Left forelimb (tissue), 1 donor: ENCODE results near the gene NME8.
"Not testable (repeated sequence)": the region's sequence is repeated elsewhere in the genome, so short reads cannot be mapped to it uniquely, and the experiment has no call there.

Experiments used
- DNase-seq: peaks from one replicate; pipeline ENCODE4 v3.0.0-alpha.2; 2018; ENCODE audit warnings: low spot score

Gene NME8, protein sequence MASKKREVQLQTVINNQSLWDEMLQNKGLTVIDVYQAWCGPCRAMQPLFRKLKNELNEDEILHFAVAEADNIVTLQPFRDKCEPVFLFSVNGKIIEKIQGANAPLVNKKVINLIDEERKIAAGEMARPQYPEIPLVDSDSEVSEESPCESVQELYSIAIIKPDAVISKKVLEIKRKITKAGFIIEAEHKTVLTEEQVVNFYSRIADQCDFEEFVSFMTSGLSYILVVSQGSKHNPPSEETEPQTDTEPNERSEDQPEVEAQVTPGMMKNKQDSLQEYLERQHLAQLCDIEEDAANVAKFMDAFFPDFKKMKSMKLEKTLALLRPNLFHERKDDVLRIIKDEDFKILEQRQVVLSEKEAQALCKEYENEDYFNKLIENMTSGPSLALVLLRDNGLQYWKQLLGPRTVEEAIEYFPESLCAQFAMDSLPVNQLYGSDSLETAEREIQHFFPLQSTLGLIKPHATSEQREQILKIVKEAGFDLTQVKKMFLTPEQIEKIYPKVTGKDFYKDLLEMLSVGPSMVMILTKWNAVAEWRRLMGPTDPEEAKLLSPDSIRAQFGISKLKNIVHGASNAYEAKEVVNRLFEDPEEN

DNA sequence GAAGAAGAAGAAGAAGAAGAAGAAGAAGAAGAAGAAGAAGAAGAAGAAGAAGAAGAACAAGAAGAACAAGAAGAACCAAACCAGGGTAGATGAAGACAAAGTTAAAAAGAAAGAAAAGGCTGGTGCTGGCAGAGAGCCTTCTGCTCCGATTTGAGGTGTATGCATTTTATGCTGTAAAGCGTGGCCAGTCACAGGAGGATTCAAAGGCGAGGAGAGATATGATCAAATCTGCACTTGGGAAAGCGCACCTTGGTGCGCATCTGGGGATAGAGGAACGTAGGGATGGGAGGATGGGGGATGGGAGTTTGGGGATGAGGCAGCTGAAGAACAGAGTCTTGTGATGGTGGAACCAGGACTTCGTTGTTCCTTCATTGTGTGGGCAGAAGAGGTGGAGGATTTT, at the start of gene NME8:
TSS of gene NME8 (plus strand) at position 301 of the 400 bp plus-strand sequence. CDS start 1,670 bp downstream, outside the sequence.
- no peak for DNase-seq

DNA sequence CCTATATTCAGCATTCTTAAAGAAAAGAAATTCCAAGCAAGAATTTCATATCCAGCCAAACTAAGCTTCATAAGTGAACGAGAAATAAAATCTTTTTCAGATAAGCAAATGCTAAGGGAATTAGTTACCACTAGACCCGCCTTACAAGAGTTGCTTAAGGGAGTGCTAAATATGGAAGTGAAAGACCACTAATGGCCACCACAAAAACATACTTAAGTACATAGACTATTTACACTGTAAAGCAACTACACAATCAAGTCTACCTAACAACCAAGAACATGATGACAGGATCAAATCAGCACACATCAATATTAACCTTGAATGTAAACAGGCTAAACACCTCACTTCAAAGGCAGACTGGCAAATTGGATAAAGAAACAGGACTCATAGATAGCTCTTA, 42.2 kb upstream of the NME8 start:
- no peak for DNase-seq

DNA sequence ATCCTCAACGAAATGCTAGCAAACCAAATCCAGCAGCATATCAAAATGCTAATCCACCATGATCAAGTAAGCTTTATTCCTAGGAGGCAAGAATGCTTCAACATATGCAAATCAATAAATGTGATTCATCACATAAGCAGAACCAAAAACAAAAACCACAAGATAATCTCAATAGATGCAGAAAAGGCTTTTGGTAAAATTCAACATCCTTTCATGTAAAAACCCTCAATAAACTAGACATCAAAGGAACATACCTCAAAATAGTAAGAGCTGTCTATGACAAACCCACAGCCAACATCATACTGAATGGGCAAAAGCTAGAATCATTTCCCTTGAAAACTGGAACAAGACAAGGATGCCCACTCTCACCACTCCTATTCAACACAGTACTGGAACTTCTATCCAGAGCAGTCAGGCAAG, 36.2 kb upstream of the NME8 start:
- not testable (repeated sequence) for DNase-seq

DNA sequence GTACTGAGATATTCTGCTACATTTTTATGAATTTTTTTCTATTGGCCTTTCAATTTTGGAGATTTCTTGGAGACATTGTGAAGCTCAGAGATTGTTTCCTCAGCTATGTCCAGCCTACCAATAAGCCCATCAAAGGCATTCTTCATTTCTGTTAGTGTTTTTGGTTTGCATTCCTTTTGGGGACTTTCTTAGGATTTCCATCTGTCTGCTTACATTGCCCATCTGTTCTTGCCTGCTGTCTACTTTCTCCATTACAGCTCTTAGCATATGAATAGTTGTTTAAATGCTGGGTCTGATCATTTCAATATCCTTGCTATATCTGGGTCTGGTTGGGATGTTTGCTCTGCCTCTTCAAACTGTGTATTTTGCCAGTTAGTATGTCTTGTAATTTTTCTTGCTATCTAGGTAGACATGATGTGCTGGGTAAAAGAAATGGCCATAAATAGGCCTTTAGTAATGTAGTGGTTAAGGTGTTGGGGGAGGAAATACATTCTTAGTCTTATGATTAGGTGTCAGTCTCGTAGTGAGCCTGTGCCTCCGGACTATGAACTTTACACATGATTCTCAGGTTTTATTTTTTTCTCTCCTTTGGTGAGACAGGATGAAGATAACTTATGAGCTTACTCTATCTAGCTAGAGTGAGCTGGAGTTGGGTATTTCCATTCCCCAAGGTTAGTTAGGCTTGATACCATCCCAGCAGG, 32.6 kb upstream of the NME8 start:
- DNase-seq, result no peak

DNA sequence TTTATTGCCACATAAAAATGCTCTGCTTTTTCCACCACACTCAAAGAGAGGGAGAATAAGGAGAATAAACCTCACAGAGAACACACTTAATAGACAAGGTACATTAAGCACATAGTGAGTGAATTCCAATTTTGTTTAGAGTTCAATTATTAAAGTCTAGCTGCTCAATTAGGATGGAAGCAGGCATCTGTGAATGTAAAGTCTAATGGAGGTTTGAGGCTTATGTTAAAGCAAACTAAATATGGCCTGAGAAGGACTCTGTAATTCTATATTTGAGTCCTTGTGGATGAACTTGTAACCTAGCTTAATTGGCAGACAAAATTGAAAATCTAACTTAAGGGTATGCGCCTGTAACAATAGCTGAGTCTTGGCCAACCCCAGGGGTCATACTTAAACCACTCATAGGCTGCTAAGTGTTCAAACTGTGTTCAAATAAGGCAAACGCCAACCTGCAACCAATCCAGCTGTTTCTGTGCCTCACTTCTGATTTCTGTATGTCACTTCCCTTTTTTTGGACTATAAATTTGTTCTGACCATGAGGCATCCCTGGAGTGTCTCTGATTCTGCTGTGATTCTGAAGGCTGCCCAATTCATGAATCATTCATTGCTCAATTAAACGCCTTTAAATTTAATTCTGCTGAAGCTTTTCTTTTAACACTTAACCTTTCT, 31.3 kb upstream of the NME8 start:
- DNase-seq, result no peak

DNA sequence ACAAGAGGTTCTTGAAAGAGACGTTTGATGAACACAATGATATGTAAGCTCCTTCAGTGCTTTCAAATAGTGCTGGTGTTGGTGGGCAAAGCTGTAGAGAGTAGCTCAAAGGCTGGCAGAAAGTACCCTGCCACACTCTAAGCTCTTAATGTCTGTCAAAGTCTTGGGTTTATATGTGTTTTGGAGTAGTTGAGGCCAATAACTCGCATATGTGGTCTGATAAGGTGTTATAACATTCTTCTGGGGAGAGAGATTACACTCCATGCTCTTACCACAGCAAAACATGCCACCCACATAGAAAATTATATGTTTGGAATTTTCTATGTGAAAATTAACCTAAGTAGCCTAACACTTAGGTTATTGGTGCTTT, 30.8 kb upstream of the NME8 start:
- DNase-seq, result no peak

DNA sequence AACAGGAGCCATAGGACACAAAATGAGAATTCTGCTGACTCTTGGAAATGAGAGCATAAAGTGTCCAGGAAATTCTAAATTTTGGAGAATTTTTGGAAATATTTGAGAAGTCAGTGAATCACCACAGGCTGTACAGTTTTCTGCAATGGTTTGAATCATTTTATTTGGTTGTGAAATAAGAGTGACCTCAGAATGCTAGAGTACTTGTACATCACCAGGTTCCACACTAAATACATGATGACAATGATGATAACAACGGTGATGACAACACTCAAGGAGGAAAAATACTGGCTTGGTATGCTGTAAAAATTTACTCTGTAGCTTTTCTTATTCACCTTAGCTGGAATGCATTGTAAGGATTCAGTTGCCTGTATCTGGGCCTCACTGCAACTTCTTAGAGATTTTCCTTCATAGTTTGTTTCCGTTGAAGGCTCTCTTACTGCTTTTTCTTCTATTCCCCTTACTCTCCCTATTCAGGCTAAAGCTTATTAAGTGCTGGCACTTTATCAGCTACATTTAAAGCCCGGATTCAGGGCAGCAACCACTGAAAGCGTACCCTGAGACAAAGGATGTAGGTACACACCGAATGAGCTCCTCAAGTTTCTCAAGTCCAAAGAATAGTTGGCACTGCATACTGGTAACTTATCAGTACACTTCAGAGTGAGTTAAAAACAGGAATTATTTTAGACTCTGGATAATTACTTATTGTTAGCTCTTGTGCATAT, 30.2 kb upstream of the NME8 start:
- DNase-seq, result no peak

DNA sequence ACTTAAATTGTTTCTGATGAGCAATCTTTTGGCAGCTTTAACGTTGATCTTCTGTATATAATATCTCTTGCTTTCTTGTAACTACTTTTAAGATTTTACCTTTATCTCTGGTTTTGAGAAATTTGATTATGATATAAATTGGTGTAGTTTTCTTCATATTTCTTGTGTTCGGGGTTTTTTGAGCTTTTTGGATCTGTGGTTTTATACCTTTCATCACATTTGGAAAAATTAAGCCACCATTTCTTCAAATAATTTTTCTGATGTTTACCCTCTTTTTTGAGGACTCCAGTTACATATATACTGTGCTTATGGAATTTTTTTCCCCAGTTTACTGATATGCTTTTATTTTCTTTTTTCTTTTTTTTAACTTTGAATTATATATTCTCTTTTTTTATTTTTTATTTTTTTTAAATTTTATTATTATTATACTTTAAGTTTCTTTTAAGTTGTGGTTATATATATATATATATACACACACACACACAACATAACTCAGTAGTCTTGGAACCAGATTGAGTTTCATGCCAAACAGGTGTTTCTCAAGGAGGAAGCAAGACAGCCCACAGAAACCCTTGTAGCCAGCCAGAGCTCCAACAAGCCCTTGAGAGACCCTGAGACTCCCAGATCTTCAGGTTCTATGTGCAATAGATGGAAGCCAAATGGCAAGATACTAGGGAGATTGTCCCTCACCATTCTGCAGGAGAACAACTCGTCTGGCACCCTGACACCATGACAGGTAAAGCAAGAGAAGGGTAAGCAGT, 27.5 kb upstream of the NME8 start:
- DNase-seq, result no peak

DNA sequence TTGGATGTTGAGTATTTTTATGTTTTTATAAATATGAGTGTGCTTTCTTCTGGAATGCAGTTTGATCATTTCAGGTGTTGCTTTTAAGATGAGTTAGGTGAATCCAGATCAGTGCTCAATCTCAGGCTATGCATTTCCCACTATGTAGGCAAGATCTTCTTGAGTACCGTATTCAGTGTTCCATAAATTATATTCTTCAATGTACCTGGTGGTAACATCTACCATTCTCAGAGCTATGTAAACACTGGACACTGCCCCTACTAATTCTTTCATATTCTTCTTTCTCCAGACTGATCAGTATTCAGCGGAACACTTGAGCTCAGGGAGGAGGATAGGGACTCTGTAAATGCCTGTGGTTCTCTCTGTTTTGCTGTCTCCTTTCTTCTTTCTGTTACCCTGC, 25.5 kb upstream of the NME8 start:
- no peak for DNase-seq

DNA sequence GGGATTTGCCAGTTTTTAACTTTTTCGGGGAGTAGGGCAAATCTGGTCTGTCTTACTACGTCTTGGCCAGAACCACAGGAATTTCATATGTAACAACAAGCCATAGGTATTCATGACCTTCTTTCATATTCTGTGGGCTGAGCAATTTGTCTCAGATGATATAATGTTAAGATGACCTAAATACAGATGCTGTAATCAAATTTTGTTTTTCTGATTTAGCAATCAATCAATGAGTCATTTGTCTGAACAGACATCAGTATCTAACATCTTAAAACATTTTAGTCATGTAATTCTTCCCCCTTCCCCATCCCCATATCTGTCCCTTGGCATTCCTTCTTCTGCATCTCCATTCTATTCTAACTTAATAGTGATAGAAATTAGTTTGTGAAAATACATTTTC, 24.8 kb upstream of the NME8 start:
- DNase-seq, result no peak

DNA sequence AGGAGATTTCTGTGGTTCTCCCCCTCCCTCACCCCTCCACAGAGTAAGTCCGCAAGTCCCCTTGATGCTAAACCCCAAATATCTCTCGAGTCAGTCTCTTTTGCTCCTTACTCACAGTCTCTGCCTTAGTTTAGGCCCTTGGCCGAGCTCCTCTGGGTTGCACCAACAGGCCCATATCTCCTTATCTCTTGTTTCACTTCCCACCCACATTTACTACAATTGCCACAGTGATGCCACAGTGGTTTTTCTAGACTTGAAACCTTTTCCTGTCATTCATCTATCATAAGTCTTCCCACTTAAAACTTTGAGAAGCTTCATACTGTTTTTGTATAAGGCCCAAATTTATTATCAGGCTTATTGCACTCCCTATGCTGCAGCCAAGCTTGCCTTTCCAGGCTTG, 23.4 kb upstream of the NME8 start:
- no peak for DNase-seq

DNA sequence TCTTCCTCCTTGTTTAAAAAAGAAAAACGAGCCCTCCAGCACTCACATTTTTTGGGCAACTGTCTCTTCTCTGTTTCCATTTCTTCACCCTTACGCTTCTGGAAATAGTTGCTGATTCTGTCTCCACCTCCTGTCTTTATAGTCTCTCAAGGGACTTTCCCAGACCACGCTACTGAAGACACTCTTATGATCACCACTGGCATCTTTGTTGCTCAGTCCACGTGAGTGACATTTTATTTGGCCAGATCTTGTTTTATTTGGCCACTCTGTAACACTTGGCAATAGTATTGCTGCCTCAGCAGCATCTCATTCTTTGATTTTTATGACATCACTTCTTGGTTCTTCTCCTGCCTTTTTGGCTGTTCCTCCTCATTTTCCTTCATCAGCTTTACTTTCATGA, 21.6 kb upstream of the NME8 start:
- DNase-seq, result no peak

DNA sequence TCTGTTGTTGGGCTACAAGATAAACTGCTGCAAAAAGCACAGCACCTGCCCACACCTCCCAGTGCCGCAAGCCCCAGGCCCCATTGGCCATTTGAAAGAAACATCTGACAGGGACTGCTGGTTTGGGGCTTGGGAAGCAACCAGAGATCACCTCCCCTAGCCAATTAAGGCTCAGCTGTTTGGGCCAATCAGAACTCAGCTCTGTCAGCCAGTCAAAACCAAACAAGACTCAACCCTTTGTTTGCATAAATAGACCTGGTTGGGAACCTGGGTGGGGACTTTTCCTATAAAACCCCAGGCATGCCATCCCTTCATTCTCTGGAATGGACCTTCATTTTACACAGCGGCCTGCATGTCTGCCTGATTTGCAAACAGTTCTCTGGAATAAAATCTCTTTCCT, 17.2 kb upstream of the NME8 start:
- no peak for DNase-seq

DNA sequence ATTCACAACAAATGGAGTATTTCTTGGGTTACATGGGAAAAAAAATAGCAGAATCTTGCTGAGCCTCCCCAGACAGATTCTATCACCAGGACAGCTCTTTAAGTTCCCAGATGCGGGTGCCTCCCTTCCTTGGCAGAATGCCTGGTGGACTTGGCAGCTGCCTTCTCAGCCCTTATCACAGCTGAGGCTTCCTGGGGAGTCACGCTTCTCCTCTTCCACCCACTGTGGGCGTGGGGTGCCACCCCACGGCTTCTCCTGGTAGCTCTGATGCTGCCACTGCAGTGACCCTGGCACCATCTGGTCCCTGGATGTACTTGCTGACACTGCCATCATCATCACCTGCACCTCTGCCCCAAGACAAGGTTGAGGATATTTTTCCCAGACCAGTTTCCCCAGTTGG, 16.2 kb upstream of the NME8 start:
- DNase-seq, result peak; percentile 76

DNA sequence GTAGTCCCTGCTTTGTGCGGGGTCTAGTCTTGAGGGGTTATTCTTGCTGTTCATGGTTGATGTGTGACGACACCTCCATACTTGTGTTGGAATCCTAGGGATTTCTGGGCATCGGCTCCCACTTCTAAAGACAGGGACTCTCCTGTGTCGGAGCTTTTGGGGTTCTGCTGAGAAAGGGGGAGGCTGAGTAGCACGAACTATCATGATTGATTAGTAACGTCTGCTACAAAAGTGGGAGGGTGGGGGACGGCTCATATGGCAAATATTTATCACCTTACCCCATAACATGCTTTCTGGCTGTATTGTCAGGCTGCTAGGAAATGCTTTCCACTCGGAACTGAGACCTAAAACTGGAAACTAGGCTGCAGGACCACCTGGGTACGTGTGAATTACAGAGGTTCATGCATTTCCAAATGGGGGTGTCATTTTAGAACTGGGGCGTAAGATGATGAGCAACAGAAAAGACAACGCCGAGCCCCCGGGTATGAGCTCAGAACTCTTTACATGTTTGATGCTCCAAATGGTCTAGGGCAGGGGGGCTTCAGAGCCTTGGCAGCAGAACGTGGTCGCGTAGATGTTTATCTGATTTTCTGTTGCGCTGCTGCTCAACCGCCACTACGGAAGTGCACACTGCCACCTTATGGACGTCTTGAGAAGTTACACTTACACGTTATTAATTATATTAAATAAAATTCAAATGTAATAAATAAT, 15.1 kb upstream of the NME8 start:
- no peak for DNase-seq

DNA sequence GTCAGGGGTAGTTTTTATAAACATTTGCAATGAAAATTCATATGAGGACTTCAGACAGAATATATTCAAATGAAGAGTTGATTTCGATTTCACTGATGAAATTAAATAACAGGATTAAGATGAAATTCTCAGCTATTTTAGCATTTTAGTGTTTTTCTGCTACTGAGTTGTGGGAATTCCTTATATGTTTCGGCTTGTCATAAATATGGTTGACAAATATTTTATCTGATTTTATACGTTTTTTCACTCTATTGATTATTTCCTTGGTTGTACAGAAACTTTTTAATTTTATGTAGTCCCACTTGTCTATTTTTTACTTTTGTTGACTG, 14.6 kb upstream of the NME8 start:
- no peak for DNase-seq

DNA sequence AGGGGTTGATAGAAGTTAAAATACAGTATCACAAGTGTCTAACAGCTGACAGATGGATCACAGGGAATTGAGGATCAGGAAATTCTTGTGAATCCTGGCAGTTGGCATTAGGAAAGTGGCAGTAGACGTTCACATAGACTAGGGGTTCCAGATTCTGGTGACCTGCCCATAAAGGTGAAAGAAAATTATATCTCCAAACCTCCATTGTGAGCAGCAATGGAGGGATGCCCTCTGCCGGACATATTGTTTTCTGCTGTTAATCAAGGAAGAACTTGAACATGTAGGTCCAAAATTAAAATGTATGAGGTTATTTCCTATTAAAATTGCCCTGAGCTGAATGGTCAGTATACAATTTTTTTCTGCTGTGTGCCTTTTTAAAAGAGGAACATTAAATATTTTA, 5.1 kb downstream of the NME8 start:
- DNase-seq, result no peak

DNA sequence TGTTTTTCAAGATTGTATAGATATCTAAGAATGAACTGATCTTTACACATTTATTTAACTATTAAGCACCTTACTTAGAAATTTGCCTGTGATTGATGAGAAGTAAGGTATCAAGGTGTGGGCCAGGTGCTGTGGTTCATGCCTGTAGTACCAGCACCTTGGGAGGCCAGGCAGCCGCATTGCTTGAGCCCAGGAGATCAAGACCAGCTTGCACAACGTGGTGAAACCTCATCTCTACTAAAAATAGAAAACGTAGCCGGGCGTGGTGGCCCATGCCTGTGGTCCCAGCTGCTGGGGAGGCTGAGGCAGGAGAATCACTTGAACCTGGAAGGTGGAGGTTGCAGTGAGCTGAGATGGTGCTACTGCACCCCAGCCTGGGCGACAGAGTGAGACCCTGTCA, 33.7 kb downstream of the NME8 start:
- DNase-seq, result no peak

DNA sequence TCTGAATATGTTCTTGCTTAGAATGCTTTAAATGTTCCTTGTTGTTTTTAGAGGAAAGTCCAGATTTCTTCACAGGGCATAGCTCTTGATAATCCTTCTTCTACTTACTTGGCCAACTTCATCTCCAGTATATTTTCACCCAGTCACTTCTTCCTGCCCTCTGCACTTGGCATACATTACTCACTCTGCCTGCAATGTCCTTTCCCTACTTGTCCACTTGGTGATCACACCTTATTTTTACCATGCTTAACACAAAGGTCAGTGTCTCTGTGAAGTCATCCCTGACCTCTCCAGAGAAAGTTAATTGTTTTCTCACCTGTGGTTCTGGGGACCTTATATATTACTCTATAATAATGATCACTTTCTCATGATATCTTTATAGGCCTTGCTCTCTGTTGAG, 45.0 kb downstream of the NME8 start:
- no peak for DNase-seq

DNA sequence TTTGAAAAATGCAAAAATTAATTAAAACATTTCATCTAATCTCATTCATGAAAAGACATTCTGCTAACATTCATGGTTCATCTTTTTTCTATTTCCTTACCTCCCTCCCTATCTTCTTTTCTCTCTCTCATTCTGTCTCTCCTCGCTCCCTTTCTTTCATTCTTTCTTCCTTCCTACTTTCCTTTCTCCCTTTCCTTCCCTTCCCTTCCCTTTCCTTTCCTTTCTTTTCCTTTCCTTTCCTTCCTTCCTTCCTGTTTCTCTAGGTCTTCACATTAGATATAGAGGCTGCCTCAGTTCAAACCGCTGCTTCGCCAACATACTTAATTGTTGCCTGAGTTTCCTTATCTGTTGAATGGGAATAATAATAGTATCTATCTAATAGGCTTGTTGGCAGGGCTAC, 46.3 kb downstream of the NME8 start:
- DNase-seq, result no peak

DNA sequence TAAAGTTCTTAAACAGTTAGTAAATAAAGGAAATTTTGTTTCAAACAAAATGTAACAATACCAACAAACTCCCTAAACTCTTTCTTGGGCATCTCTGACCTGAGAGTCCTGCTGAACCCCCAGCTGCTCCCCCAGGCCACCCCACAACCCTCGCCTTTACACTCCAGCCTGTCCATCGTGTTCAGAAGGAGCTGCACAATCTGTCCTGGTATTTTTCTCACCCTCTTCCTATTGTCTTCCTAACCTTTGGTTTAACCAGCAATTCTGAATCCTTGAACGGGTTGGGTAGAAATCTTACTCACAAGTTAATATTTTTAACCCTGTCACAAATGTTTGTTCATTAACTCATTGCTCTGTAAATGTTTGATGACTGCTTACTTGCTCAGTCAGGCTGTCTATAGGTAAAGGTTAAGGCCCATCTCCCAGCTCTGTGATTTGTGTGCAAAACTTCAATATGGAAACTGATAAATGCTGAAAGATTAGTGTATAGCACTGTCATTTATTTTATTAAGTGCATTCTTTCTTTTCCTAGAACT, 51.4 kb downstream of the NME8 start:
- no peak for DNase-seq
